Erythroblast (primary cell): ENCODE results near the gene AP4B1.

Experiments used
- GATA1 ChIP-seq: IDR thresholded peaks from 2 replicates; pipeline ENCODE4 v1.6.1; 2011; ENCODE audit warnings: low read depth, mild to moderate bottlenecking, control low read depth, low read length, moderate library complexity
- POLR2A ChIP-seq: IDR thresholded peaks from 2 replicates; pipeline ENCODE4 v1.6.1; 2011; ENCODE audit warnings: mild to moderate bottlenecking, low read length

- TF ChIP-seq POLR2A = no peak
- no peak for TF ChIP-seq GATA1
These were observed 36.1 kb downstream of the AP4B1 start for GRCh38 chr1:113868387-113869083.
